Keratinocyte (primary cell): ENCODE data around the gene TP73. TPM values are rescaled to one million over a fixed set of nuclear protein-coding genes. Genes with fewer than 3 reads are reported as not detected.

Experiments
- DNase-seq: peaks from one replicate; pipeline ENCODE4 v3.0.0-alpha.2; 2011; ENCODE audit warnings: low read depth, missing footprints, low spot score
- FAIRE-seq: peaks from 2 replicates; lab custom pipeline; 2011; peaks lifted over from hg19 to GRCh38; lab: Jason Lieb, UNC
- H2AFZ ChIP-seq: 2 replicates; pipeline ENCODE4 v1.6.0; 2012; ENCODE audit warnings: low read length, control low read depth, inconsistent platforms; ENCODE audit not compliant: control insufficient read depth
- H3K27ac ChIP-seq: 2 replicates; pipeline ENCODE4 v1.5.1; 2011; ENCODE audit warnings: low read length; ENCODE audit not compliant: control insufficient read depth, insufficient read depth
- H3K27me3 ChIP-seq: 3 replicates; pipeline ENCODE4 v1.6.0; 2011; ENCODE audit warnings: low read length; ENCODE audit not compliant: control insufficient read depth, insufficient read depth; ENCODE audit errors: extremely low read depth
- H3K36me3 ChIP-seq, 2 experiments: 2 replicates in 1 of 2; 3 replicates in 1 of 2; pipeline ENCODE4 v1.5.1; 2011; ENCODE audit warnings: low read length in 2 of 2, mild to moderate bottlenecking in 1 of 2; ENCODE audit not compliant: control insufficient read depth in 2 of 2, insufficient read depth in 2 of 2; ENCODE audit errors: extremely low read depth in 1 of 2
- H3K4me1 ChIP-seq: 3 replicates; pipeline ENCODE4 v1.5.1; 2011; ENCODE audit warnings: low read length; ENCODE audit not compliant: control insufficient read depth, insufficient read depth; ENCODE audit errors: extremely low read depth
- H3K4me2 ChIP-seq: 3 replicates; pipeline ENCODE4 v1.6.0; 2011; ENCODE audit warnings: low read depth, low read length; ENCODE audit not compliant: control insufficient read depth, insufficient read depth; ENCODE audit errors: extremely low read depth
- H3K4me3 ChIP-seq, 3 experiments: fragments of 200-600 bp in 1 of 3; sonication (generic) in 1 of 3; 2 replicates in 2 of 3; 3 replicates in 1 of 3; pipeline ENCODE4 v1.5.1; 2011 to 2016; ENCODE audit warnings: low read length in 3 of 3, mild to moderate bottlenecking in 3 of 3, control low read depth in 2 of 3, inconsistent platforms in 1 of 3, low read depth in 1 of 3, mixed read lengths in 1 of 3, mixed run types in 1 of 3, moderate library complexity in 1 of 3; ENCODE audit not compliant: control insufficient read depth in 2 of 3, insufficient read depth in 2 of 3; ENCODE audit errors: extremely low read depth in 1 of 3
- H3K79me2 ChIP-seq: 2 replicates; pipeline ENCODE4 v1.6.0; 2012; ENCODE audit warnings: low read length; ENCODE audit not compliant: control insufficient read depth, insufficient read depth
- H3K9ac ChIP-seq: 3 replicates; pipeline ENCODE4 v1.6.0; 2011; ENCODE audit warnings: low read length; ENCODE audit not compliant: control insufficient read depth, insufficient read depth; ENCODE audit errors: extremely low read depth
- H3K9me1 ChIP-seq: 3 replicates; pipeline ENCODE4 v1.6.0; 2011; ENCODE audit warnings: low read length; ENCODE audit not compliant: control insufficient read depth, insufficient read depth; ENCODE audit errors: extremely low read depth
- H3K9me3 ChIP-seq: 2 replicates; pipeline ENCODE4 v1.5.1; 2012; ENCODE audit warnings: low read depth, low read length; ENCODE audit not compliant: control insufficient read depth
- H4K20me1 ChIP-seq: 3 replicates; pipeline ENCODE4 v1.6.0; 2011; ENCODE audit warnings: low read length; ENCODE audit not compliant: control insufficient read depth, insufficient read depth; ENCODE audit errors: extremely low read depth
- EZH2 ChIP-seq: IDR thresholded peaks from one replicate; pipeline ENCODE4 v1.6.1; 2012; ENCODE audit warnings: inconsistent platforms, mild to moderate bottlenecking, low read length, moderate library complexity
- dilution Hi-C: fragments of 300-500 bp; cut with MboI; formaldehyde crosslinking; loops from one replicate; pipeline ENCODE4 v1.7.0; 2020; ENCODE audit warnings: low sequenced_read_pairs; ENCODE audit not compliant: extremely low pct_ligation_motif_present
- polyA plus RNA-seq, 5 experiments: library from polyadenylated mRNA; depleted of rRNA in 3 of 5; stranded (reverse) in 3 of 5; stranded (forward) in 1 of 5; unstranded in 1 of 5; fragments of >200 nt; gene quantifications; 1 replicate in 1 of 5; 2 replicates in 3 of 5; 3 replicates in 1 of 5; pipeline versions ENCODE4 v1.2.1 to v1.2.3, GENCODE V29; 2011 to 2012; ENCODE audit warnings: missing spikeins in 2 of 5, low read depth in 1 of 5, low replicate concordance in 1 of 5
- TF ChIP-seq, protein P1 (sequence below), 3 experiments: IDR thresholded peaks in 1 of 3; conservative IDR thresholded peaks in 1 of 3; optimal IDR thresholded peaks in 1 of 3; 2 replicates in 2 of 3; 3 replicates in 1 of 3; pipeline versions ENCODE3 to v1.5.1; 2011; ENCODE audit warnings: low read length in 3 of 3, mild to moderate bottlenecking in 3 of 3, moderate library complexity in 2 of 3, control low read depth in 1 of 3, inconsistent platforms in 1 of 3; ENCODE audit not compliant: insufficient read depth in 2 of 3; ENCODE audit errors: extremely low read depth in 1 of 3

TP73 gene
- polyA plus RNA-seq, 1 donor (not counting 4 experiments of a cell fraction or from before 2014, with no cell fraction given), result 0.14 TPM

DNA sequence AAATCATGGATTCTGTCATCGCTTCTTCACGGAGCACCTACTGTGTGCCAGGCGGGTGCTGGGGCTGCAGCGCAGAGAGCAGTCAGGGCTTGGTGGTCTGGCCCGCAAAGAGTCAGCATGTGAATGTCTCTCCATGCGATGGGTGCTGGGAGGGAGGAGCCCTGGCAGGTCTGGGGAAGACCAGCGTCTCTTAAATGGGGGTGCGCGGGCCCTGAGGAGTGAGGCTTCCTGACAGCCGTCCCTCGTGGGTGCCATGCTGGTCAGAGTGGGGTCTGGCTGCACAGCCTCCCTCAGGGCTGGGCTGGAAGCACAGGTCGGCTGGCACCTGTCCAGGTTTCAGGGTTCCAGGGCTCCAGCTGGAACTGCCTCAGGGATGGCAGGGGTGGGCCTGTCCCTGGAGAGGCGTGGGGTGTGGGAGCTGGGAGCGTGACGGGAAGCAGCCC, 18.5 kb downstream of the TP73 start:
- Histone ChIP-seq H3K9me3 (no peaks in the 10 kb centered on the region), H3K4me1 (peaks cover 5% of the 10 kb centered on the region), H3K79me2 (no peaks in the 10 kb centered on the region), H3K27ac (no peak overlapping the region), H3K9ac (no peak overlapping the region), H3K4me2 (no peak overlapping the region), H3K4me3 (no peak overlapping the region), H3K27me3 (peaks cover 13% of the 10 kb centered on the region), H2AFZ (no peak overlapping the region), H3K36me3 (no peaks in the 10 kb centered on the region), H4K20me1 (no peaks in the 10 kb centered on the region), H3K9me1 (no peaks in the 10 kb centered on the region)
- DNase-seq (no peak), FAIRE-seq (no peak)
- dilution Hi-C loops, result no loop called here
- TF ChIP-seq, protein P1, sequence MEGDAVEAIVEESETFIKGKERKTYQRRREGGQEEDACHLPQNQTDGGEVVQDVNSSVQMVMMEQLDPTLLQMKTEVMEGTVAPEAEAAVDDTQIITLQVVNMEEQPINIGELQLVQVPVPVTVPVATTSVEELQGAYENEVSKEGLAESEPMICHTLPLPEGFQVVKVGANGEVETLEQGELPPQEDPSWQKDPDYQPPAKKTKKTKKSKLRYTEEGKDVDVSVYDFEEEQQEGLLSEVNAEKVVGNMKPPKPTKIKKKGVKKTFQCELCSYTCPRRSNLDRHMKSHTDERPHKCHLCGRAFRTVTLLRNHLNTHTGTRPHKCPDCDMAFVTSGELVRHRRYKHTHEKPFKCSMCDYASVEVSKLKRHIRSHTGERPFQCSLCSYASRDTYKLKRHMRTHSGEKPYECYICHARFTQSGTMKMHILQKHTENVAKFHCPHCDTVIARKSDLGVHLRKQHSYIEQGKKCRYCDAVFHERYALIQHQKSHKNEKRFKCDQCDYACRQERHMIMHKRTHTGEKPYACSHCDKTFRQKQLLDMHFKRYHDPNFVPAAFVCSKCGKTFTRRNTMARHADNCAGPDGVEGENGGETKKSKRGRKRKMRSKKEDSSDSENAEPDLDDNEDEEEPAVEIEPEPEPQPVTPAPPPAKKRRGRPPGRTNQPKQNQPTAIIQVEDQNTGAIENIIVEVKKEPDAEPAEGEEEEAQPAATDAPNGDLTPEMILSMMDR (optimal IDR thresholded peaks at IDR 0.05 in 1 of 3, IDR thresholded peaks at IDR 0.05 in 1 of 3, conservative IDR thresholded peaks at IDR 0.05 in 1 of 3; ENCODE audit: extremely low read depth in 1 of 3, insufficient read depth in 2 of 3, low read length in 3 of 3), result no peak
- no peak for TF ChIP-seq EZH2

DNA sequence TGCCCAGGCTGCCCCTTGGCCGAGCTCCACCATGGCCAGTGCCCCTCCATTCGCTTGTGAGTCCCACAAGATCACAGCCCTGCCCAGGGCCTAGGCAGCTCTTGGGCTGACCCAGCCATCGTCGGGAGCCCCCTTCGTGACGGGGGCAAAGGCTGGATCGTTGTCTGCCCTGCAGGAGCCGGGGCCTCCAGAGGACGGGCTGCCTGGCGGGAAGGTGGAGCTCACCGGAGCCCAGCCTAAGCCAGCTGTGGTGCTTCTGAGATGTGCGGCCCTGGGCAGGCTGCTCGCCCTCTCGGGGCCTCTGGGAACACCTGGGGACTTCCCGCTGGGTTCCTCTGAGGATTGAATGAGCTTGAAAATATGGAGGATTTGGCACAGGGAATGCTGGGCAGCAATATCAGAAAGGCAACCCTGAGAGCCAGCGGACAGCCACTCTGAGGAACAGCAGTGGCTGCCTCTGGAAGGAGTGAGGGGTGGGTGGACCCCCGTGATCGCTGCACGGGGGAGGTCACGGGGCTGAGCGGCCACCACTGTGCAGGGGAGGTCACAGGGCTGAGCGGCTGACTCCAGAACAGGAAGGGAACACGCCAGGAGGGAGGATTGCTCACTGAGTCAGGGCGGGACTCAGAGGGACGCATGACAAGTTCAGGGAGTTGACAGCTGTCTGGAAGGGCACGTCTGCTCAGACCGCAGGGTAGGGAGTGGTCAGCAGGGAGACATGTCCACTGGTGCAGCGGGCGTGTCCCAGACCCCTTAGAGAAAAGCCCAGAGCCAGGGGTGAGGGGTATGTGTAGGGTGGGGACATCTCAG, 19.3 kb downstream of the TP73 start:
- no peak overlapping the region for H3K9ac ChIP-seq
- peaks cover 5% of the 10 kb centered on the region for H3K4me1 ChIP-seq
- dilution Hi-C loops, result no loop called here
- FAIRE-seq (no peak), DNase-seq (no peak)
- TF ChIP-seq, protein P1 (optimal IDR thresholded peaks at IDR 0.05 in 1 of 3, IDR thresholded peaks at IDR 0.05 in 1 of 3, conservative IDR thresholded peaks at IDR 0.05 in 1 of 3; ENCODE audit: extremely low read depth in 1 of 3, insufficient read depth in 2 of 3, low read length in 3 of 3), result no peak
- TF ChIP-seq EZH2, result no peak
- no peak overlapping the region for H3K4me3 ChIP-seq
- peaks cover 13% of the 10 kb centered on the region for H3K27me3 ChIP-seq
- no peaks in the 10 kb centered on the region for H3K9me3 ChIP-seq
- H3K79me2 ChIP-seq, result no peaks in the 10 kb centered on the region
- no peaks in the 10 kb centered on the region for H4K20me1 ChIP-seq
- no peak overlapping the region for H2AFZ ChIP-seq
- no peaks in the 10 kb centered on the region for H3K9me1 ChIP-seq
- H3K4me2 ChIP-seq, result no peak overlapping the region
- H3K36me3 ChIP-seq, result no peaks in the 10 kb centered on the region
- no peak overlapping the region for H3K27ac ChIP-seq
